AG08396 (cell line): ENCODE results near the gene LLGL1.

Experiments used
- DNase-seq: peaks from one replicate; pipeline ENCODE4 v3.0.0; 2012; ENCODE audit warnings: low spot score, mixed read lengths

LLGL1 gene

GRCh38 chr17:18270046-18270931 lies 44.9 kb downstream of the LLGL1 start:
- DNase-seq: no peak

- DNase-seq: no peak
Observed at GRCh38 chr17:18277076-18277475, 51.6 kb downstream of the LLGL1 start.

GRCh38 chr17:18278867-18279266 lies 53.4 kb downstream of the LLGL1 start:
- DNase-seq: no peak

GRCh38 chr17:18280249-18280648 lies 54.8 kb downstream of the LLGL1 start:
- no peak for DNase-seq

GRCh38 chr17:18280766-18281371 lies 55.4 kb downstream of the LLGL1 start:
- peak; percentile 45 for DNase-seq

- no peak for DNase-seq
Observed at GRCh38 chr17:18281788-18282187, 56.4 kb downstream of the LLGL1 start.

GRCh38 chr17:18285296-18285695 lies 59.9 kb downstream of the LLGL1 start:
- no peak for DNase-seq

- DNase-seq: no peak
Observed at GRCh38 chr17:18291718-18292540, 66.5 kb downstream of the LLGL1 start.
